Fibroblast of skin of right quadriceps (primary cell): ENCODE data around the gene RAPH1.
"Not testable (repeated sequence)": the region's sequence is repeated elsewhere in the genome, so short reads cannot be mapped to it uniquely, and the experiment has no call there.

ENCODE experiments used
- DNase-seq: peaks from one replicate; pipeline ENCODE4 v3.0.0-alpha.2; 2013

RAPH1 gene

DNA sequence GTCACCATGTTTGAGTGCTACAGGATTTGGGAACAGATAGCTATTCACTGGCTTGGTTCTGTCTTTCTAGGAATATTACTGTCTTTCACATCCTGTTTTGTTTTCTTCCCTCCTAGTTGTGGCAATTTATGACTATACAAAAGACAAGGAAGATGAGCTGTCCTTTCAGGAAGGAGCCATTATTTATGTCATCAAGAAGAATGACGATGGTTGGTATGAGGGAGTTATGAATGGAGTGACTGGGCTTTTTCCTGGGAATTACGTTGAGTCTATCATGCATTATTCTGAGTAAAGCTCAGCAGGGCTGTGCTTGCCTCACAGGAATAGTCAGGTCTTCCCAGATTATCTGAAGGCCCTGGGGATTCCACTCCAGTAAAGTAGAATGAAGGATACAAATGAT is 108.0 kb downstream of the RAPH1 start:
- peak; percentile 89 for DNase-seq

DNA sequence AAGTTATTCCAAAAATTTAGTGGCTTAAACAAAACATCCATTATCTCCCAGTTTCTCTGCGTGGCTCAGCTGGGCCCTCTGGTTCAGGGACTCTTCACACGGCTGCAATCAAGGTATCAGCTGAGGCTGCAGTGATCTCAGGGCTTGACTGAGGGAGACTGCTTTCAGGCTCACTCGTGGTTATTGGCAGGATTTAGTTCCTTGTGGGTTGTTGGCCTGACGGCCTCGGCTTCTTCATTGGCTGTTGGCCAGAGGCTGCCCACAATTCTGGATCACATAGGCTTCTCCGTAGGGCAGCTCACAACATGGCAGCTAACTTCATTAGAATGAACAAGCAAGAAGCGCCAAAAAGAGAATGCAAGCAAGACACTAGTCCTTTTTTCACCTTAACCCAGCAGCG is 116.8 kb downstream of the RAPH1 start:
- DNase-seq: no peak

DNA sequence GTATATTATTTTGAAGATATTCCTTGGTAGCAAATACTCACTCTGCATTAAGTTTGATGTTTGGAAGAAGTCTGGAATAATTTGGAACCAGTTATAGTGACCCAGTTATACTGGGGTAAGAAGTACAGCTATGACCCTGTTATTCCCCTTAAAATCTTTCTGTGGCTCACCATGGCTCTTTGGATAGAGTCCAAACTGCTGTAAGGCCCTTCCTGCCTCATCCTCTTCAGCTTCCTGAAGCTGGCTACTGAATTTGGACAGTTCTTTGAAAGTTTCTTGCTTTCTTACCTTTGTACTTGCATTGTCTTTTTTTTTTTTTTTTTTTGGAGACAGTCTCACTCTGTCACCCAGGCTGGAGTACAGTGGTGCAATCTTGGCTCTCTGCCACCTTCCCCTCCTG is 121.3 kb downstream of the RAPH1 start:
- no peak for DNase-seq

DNA sequence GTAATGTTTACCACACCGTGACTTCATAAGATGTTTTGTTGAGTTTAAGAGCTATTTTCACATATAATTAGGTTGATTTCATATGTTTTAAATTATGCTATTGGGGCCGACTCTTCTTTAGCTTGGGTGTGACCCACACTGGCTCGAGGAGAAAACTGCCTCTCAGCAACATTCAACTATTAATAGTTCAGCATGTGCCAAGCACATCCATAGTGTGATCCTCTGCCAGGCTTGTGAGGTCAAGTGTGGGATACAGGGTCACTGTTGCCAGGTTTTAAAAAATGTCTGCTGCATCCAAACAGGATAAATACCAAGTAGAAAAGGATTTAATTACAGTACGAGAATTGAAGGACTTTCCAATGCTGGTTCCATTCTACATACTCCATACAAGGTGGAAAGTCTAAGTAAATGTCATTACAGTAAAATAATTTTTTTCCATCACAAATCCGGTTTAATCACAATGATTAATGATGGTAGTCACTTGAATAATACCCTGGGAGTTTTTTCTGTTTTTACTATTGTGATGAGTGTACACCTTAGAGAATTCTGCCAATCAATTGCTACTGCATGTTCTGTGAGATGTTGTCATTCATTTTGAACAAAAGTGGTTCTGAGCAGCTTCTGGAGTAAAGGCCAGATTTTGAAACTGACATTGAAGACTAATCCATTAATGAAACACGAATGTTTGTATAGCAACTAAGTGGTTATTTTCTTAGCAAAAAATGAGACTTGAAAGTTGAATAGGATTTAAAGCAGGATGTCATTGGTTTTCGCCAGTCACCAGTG is 122.4 kb downstream of the RAPH1 start:
- no peak for DNase-seq

DNA sequence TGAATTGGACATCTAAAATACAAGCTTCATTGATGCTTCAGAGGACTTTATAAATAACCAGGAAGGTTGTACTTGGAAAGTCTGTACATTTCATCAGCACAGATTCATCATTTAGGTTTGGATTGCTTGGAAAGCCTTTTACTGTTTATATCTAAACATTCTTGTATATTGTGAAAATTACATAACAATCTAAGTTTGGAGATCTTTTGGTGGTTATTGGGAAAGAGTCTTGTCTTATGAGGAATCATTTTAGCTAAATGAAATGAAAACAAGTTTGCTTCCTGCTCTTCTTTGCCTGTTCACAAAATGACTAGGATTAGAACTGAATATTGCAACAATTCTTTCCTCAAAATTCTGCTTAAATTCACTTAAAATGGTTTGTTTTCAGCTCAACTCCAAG is 127.6 kb downstream of the RAPH1 start:
- DNase-seq: no peak

DNA sequence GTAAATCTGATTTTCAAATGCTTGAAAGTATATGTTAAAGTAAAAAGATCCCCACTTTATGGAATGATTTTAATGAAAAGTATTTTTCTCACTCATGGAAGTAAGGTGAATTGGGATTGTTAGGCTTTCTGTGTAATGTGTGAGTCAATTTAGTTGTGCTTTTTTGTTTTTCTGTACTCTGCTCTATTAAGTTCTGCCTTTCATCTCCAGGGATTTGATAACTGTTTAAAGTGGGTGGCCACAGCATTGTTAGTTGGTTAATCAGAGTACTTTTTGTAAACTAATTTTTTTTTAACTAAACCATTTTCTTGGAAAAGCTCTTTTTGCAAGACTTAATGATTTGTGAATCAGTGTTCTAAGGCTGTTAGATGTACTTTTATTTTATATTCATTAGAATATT is 130.1 kb downstream of the RAPH1 start:
- DNase-seq: peak; percentile 45

DNA sequence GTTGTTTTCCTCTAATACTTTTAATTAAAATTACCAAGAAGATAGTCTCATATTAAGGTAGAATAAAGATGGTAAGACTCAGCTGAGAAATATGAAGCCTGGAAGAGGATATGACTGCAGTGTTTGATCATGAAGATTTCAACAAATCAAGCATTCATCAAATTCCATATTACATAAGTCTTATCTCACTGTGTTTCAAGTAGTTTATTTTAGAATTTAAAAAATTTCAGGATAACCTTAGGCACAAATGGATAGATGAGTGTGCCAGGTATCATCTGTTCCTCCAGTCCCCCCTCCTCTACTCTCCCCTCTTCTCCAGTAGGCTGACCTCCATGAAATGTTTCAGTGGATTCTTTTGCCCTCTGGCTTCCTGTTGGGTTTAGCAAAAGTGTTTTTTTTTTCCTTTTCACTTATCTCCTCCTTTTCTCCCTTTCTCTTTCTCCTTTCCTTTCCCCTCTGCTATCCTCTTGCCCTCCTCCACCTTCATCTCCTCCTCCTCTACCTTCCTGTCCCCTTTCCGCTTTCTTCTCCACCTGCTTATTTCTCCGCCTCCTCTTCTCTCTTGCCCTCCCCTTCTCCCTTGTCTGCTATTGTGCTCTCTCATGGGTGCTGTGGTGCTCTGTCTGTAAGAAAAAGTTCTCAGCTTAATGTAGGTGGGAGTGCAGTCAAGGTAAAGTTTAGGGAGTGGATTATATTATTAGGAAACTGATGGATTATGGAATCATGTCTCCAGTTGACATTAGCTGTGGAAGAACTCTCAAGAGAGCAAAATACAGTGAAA is 134.1 kb downstream of the RAPH1 start:
- peak; percentile 17 for DNase-seq

DNA sequence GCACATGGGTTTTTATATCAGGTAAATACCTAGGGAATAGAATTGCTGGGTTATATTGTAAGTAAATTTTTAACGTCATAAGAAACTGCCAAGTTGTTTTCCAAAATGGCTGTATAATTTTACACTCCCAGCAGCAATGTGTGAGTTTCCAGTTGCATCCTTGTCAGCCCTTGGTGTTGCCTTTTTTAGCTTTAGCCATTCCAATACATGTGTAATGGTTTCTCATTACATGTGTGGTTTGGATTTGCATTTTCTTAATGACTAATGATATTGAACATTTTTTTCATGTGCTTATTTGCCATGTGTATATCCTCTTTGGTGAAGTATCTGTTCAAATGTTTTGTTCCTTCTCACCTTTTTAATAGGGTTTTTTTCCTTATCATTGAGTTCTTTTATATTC is 136.1 kb downstream of the RAPH1 start:
- peak; percentile 15 for DNase-seq

DNA sequence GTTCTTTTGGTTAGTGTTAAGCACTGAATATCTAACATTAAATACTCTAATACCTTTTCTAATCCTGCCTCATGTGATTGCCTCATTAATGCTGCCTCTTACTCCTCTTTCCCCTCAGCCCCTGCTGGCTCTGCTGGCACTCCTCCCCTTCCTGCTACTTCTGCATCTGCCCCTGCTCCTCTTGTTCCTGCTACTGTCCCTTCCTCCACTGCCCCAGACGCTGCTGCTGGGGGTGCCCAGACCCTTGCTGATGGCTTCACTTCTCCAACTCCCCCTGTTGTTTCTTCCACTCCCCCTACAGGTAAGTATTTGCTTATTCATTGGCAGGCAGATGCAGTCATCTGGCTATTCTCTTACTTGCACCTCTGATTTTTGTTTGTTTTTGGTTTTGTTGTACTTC is 138.4 kb downstream of the RAPH1 start:
- no peak for DNase-seq

DNA sequence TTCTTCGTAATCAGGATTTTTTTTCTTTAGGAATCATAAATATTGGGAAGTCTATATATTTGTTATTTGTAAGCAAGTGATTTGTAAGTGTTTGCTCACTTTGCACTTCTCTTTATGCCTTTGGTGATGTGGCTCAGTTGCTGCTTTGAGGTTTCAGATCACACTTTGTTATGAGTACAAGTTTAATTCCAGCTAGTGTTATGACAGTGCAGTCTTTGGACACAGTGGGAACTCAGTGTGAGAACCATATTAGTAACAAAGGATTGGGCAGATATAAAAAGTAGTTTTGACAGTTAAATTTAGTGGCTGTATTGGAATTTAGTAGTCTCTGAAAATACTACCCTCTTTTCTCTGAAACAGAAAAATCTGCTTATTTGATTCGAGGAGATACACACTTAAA is 139.2 kb downstream of the RAPH1 start:
- DNase-seq: no peak

DNA sequence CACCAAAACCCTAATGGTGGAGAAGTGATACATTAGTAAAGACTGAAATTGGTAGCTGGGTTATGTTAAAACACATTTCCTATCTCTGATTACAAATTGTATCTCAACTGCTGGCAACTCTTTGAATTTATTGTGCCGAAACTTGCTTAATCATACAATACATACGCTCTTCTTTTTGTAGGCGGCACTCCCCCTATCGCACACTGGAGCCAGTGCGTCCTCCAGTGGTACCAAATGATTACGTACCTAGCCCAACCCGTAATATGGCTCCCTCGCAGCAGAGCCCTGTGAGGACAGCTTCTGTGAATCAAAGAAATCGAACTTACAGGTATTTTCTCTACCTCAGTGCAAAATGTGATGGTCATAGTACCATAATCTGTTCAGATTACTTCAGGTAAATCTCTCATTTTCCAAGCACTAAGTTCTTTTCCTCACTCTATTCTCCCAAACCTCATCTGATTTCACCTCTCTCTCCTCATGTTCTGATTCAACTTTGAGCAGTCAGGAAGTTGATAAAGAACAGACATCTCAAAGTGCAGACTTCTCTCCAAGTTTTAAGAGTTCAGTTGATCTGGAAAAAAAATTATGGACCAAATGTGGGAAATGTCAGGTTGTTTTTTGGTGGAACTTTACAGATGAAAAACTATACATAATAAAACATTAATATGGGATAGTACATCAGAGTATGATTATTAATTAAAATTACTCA is 140.4 kb downstream of the RAPH1 start:
- no peak for DNase-seq

DNA sequence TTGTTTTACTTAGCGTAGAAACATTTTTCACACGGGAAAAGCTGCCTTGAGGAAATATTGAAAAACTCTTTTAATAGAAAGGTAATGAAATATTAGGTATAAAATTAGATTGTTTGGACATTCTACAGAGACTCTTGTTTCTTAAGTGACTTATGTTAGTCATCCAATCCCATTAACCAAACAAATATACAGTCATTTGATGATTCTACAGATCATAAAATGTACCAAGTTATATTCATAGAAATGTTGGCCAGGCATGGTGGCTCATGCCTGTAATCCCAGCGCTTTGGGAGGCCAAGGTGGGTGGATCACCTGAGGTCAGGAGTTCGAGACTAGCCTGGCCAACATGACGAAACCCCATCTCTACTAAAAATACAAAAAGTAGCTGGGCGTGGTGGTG is 146.9 kb downstream of the RAPH1 start:
- DNase-seq: not testable (repeated sequence)

DNA sequence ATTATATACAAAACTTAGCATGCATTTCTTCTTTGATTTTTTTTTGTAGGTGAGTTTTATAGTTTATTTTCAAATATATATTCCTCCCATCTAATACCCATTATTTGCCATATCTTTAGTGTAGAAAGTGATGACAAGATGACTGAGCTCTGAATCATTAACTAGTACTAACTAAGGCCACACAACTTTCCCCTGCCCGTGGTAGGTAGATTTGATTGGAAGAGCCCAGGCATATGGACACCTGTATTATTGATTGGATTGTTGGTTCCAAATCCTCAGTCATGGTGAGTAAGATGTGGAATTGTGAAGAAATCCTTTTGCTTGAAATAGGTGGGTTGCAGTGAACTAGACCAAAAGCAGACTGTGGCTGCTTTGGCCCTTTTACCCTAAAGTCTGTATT is 152.1 kb downstream of the RAPH1 start:
- no peak for DNase-seq

DNA sequence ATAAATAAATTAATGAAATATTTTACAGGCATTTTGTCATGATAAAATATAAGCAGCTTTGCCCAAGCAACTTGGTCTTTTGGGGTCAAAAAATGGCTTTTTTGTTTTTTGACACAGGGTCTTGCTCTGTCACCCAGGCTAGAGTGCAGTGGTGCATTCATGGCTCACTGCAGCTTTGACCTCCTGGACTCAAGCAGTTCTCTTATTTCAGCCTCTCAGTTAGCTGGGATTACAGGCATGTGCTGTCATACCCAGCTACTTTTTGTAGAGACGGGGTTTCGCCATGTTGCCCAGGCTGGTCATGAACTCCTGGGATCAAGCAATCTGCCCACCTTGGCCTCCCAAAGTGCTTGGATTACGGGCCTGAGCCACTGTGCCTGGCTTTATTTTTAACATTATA is 155.9 kb downstream of the RAPH1 start:
- no peak for DNase-seq

DNA sequence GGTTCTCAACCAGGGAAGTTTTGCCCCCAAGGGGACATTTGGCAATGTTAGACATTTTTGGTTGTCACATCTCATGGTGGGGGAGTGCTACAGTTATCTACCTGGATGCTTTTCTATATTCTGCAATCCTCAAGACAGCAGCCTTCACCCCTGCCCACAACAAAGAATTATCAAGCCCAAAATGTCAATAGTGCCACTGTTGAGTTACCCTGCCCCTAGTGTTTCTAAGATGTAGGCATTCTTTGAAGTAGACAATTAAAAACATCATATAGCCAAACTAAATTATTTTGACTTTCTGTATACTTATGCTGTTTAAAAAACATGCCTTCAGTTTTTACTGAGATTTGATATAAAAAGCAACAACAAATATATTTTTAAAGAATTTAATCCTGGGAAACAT is 158.9 kb downstream of the RAPH1 start:
- DNase-seq: no peak

DNA sequence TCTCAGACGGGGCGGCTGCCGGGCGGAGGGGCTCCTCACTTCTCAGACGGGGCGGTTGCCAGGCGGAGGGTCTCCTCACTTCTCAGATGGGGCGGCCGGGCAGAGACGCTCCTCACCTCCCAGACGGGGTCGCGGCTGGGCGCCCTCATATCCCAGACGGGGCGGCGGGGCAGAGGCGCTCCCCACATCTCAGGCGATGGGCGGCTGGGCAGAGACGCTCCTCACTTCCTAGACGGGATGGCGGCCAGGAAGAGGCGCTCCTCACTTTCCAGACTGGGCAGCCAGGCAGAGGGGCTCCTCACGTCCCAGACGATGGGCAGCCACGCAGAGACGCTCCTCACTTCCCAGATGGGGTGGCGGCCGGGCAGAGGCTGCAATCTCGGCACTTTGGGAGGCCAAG is 162.4 kb downstream of the RAPH1 start:
- not testable (repeated sequence) for DNase-seq

DNA sequence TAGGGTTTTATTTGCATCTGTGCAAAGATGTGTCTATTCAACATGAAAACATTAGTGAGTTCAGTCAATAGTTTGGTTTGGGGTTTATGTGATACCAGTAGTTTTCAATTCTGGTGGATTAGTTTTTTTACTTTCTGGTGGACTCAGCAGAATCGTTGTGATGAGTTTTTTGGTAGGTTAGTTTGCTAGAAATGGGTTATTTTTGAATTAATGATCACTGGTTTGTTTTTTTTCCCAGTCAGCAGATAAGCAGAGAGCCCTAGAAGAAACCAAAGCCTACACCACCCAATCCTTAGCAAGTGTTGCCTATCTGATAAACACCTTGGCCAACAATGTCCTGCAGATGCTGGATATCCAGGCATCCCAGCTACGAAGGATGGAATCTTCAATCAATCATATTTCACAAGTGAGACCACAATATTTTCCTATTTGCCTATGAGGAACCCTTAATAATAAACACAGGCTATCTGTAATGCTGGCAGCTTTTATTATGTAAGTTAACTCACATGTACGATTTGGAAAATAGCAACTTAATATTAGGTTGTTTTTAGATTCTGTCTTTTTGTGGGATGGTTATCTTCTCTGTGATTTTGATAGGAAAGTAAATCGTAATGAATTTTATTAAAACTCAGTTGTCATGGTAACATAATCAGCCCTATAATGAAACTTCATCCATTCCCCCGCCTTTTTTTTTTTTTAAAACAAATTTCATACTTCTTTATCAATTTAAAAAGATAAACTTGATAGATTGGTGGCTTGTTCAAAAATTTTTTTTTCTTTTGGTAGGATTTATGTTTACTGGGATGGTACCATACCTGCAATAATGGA is 168.2 kb downstream of the RAPH1 start:
- DNase-seq: no peak

DNA sequence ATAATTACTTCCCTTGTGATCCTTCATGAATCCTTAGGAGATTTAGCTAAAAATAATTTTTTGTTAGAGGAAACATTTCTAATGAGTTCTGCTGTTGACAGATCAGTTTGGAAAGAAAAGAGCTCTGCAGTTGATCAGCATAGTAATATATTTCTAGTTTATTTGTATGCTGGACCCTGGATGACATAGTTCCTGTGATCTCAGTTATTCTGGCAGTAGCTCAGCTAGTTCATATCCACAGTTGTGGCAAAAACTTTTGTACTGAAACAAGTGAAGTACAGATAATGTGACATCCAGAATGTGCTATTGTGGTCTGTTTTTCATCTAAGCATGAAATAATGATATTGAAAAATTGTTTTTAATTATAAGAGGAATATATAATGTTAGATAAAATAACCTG is 173.2 kb downstream of the RAPH1 start:
- DNase-seq: no peak

DNA sequence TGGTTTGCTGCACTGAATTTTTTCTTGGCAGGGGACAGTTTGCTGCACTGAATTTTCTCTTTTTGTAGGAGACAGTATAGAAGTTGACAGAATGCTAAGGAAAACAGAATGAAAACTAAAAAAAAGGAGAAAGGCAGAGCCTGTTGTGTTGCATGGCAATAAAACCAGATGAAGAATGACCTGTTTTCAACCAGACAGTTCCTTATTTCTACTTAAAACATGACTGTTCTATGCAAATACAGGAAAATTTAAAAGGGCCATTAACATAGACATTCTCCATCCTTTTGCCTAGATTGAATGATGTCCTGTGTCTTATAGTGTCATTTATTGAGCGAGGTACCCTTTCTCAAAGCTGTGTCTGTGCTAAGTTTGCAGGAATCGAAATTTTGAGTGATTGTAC is 173.6 kb downstream of the RAPH1 start:
- DNase-seq: no peak

DNA sequence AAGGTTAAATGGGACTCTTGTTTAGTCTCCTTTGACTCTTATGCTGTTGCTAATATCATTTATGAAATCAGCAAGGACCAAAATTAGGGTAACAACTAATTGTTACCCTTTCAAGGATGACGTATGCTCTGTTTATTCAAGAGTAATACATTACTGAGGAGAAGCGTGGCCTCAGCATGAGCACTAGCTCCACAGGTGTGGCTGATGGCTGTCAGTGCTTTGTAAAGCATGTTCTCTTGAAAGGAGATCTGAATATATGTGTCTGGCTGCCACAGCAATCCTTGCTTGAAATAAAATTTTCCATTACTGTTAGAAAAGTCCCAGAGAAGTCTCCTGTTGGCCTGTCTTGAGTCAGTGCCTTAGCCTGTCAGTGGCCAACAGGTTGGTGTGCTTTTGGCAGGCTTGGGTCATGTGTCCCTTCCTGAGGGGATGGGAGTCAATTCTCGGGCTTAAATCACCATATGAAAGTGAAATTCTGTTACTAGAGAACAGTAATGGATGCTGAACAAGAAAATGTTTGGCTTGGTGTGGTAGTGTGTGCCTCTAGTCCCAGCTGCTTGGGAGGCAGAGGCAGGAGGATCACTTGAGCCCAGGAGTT is 174.2 kb downstream of the RAPH1 start:
- no peak for DNase-seq

DNA sequence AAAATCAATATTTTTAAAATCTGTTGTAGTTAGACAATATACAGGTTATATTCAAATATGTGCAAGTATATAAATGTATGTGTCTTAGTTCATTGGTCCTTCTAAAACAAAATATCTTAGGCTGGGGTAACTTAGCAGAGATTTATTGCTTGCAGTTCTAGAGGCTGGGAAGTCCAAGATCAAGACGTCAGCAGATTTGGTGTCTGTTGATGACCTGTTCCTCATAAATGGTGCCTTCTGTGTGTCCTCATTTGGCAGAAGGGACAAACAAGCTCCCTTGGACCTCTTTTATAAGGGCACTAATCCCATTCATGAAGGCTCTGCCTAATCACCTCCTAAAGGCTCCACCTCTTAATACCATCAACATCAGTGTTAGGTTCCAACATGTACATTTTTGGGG is 175.7 kb downstream of the RAPH1 start:
- no peak for DNase-seq

DNA sequence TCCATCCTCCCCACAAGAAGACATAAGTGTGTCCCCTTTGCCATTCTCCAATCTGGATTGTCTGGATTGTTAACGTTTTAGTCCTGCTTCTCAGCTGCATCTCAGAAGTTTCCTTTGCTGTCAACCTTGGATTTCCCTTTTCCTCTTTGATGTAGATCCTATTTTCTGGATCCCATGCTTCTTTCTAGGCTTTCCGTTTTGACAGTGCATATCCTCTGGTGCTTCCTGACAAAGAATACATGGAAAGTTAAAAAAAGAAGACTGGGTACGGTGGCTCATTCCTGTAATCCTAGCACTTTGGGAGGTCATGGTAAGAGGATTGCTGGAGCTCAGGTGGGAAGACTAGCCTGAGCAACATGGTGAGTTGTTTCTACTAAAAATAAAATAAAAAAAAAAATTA is 180.1 kb downstream of the RAPH1 start:
- no peak for DNase-seq
